ENCODE data around the gene LGALS9C.
"Not testable (repeated sequence)": the region's sequence is repeated elsewhere in the genome, so short reads cannot be mapped to it uniquely, and the experiment has no call there.

LGALS9C gene

DNA sequence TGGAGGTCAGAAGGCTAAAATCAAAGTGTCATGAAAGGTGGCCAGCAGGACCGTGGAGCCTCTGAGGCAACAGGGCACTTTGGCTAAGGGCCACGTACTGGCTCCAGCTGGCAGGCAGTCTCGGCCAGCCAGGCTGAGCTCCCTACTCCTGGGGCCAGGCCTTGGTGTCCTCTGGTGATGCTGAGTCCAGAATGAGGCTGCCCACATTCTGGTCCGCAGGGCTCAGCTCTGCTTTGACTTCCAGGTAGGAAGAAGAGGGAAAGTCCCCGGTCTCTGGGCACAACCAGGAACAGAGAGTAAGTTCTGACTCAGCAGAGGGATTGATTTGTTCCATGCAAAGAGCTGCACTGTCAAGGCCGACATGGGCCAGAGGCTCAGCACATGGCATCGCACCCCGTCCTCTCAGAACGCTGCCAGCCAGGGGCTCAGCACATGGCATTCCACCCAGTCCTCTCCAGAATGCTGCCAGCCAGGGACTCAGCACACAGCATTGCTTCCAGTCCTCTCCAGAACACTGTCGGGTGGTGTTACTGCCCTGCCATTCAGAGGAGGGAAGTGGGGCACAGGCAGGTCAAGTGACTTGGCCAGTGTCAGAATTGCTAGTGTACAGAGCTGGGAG lies 2.5 kb downstream of the LGALS9C start:
- DNase-seq (ENCODE audit: low read depth): not testable (repeated sequence)

DNA sequence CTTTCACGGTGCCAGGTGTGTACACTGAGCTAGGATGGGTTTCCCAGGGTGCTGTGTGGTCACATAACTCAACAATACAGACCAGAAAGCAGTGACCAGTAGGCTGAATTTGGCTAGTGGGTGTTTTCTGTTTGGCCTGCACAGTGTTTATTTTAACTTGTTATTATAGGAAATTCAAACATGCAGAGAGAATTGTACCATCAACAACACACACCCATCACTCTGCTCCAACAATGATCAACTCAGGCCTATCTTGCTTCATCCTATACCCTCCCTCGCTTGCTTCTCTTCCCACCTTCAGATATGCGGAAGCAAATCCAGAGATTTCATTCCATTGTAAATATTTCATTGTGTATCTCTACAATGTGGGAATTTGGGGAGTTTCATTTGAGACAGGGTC lies 5.2 kb downstream of the LGALS9C start:
- DNase-seq (ENCODE audit: low read depth): not testable (repeated sequence)

DNA sequence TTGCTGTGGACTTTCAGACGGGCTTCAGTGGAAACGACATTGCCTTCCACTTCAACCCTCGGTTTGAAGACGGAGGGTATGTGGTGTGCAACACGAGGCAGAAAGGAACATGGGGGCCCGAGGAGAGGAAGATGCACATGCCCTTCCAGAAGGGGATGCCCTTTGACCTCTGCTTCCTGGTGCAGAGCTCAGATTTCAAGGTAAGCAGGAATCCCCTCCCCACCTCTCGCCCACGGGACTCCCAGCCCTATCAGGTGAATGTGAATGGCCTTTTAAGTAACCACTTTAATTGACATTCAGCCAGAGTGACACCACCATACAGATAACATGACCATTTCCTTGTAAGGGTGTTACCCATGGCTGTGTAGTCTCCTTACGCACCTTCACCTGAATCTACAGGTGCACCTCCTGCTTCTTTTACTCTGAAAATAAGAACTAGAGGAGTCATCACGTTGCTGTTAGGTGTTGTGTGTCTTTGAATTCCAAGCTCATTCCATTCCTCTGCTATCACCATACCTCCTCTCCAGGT lies 9.4 kb downstream of the LGALS9C start:
- not testable (repeated sequence) for DNase-seq (ENCODE audit: low read depth)

DNA sequence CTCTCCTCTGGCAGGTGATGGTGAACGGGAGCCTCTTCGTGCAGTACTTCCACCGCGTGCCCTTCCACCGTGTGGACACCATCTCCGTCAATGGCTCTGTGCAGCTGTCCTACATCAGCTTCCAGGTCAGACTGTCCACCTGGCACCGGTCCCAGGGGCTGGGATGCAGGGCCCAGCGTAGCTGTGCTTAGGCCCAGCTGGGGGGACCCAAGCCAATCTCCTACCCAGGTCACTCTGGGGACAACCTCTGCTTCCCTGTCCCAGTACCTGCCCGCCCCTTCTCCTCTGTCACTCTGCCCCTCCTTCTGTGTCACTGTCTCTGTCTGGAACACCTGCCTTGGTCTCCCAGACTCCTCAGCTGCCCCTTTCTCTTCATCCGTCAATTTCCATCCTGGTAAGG lies 11.0 kb downstream of the LGALS9C start:
- not testable (repeated sequence) for DNase-seq (ENCODE audit: low read depth)

DNA sequence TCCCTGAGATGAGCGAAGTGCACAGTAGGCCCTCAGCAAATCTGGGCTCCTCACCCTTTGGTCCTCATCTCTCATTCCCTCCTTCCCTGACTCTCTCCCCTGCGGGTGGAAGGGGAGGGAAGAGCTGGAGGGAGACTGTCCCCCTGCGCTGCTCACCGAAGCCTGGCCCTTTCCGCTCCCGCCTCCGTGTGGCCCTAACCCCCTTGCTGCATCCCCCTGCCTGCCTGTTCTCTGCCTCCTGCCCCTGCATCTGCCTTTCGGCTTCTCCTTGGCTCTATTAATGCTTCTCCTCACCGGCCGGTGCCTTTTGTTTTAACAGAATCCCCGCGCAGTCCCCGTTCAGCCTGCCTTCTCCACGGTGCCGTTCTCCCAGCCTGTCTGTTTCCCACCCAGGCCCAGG lies 12.0 kb downstream of the LGALS9C start:
- DNase-seq (ENCODE audit: low read depth): not testable (repeated sequence)

DNA sequence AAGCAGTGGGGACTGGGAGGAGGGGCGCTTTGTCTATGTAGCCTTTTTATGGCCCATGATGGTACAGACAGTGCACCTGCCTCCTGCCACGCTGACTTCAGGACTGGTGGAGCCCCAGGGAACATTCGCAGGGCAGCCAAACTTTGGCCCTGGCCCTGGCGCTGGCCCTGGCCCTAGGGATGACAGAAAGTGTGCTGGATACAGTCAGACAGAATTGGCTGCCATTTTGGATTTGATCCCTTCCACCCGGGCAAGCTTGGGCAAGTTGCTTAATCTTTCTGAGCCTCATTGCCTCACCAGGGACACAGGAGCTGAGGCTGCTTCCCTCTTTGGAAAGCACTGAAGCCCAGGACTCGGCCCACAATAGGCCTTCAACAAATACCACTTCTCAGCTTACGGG lies 13.4 kb downstream of the LGALS9C start:
- DNase-seq (ENCODE audit: low read depth): not testable (repeated sequence)

DNA sequence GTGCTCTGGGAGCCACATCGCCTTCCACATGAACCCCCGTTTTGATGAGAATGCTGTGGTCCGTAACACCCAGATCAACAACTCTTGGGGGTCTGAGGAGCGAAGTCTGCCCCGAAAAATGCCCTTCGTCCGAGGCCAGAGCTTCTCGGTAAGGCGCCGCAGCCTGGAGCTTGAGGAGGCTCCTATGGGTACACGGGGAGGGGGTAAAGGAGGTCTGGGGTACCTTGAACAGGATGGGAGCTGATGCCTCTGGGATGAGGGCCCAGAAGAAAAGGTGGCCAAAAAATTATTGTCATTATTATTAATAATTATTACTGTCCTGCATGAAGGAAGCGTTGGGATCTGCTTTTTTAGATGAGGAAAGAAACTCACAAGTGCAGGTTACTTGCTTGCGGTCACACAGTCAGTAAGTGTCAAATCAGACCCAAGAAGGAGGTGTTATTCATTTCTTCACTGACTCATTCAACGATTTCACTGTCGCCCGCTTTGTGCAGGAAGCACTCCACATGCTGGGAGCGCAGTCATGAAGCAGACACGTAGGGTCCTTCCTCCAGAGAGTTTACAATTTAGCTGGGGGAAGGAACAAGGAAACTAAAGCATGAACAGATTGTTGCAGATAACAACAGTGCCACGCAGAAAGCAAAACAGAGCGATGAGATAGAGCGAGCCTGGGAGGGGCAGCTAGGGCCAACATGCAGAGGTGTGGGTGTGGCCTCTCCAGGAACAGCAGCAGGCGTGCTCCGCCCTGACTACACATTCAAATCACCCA lies 16.3 kb downstream of the LGALS9C start:
- DNase-seq (ENCODE audit: low read depth): peak; percentile 20

DNA sequence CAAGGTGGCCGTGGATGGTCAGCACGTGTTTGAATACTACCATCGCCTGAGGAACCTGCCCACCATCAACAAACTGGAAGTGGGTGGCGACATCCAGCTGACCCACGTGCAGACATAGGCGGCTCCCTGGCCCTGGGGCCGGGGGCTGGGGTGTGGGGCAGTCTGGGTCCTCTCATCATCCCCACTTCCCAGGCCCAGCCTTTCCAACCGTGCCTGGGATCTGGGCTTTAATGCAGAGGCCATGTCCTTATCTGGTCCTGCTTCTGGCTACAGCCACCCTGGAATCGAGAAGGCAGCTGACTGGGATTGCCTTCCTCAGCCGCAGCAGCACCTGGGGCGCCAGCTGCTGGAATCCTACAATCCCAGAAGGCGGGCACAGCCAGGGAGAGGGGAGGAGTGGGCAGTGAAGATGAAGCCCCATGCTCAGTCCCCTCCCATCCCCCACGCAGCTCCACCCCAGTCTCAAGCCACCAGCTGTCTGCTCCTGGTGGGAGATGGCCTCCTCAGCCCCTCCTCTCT lies 17.7 kb downstream of the LGALS9C start:
- DNase-seq (ENCODE audit: low read depth): not testable (repeated sequence)

DNA sequence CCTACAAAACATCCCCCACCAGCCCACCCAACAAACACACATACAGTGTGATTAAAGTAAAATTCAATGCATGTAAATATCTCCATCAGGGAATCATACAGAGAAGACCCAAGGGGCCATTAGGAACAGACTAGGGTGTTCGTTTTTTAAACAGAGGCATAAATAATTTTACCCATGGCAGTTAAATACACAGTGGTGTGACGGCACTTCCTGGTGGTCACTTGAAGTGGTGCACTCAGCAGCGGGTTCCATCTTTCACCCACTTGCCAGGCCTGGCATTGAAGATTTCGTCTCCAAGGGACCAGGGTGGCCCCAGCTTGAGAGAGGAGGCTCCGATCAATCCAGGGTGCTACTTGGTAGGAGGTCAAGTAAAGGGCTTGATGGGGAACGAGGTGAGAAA lies 20.5 kb downstream of the LGALS9C start:
- DNase-seq (ENCODE audit: low read depth): not testable (repeated sequence)

DNA sequence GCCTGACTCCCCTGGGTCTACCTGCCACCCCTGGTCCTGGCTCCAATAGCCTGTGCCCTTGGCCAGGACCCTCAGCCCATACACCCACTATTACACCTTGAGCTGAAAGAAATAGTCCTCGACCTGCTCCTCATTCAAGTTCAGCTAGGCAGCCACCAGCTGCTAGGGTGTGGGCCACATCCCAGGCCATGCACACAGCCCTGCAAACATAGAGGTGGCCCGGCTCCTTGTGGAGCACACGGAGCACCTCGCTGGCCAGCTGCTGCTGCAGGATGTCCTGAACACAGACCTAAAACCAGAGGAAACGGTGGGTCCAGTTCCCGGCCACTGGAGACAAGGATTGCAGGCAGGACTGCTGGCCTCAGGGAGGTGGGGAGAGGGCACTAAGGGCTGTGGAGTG lies 22.5 kb downstream of the LGALS9C start:
- not testable (repeated sequence) for DNase-seq (ENCODE audit: low read depth)

DNA sequence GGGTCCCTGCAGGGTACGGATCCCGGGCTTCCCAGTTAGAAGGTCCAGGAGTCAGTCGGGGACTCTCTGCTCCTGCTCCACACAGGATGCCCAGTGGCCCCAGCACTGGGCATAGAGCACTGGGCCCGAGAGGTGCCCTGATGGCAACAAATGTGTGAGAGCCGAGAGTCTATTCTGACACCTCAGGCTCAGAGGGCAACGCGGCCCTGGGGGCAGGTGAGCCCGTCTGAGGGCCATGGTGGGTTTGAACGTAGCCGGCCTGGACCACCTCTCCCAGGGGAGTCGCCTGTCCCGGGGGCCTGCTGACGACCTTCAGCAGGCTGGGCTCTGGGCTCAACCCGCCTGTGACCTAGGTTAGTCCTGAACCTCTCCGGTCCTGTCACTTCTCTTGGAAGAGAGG lies 23.2 kb downstream of the LGALS9C start:
- not testable (repeated sequence) for DNase-seq (ENCODE audit: low read depth)

DNA sequence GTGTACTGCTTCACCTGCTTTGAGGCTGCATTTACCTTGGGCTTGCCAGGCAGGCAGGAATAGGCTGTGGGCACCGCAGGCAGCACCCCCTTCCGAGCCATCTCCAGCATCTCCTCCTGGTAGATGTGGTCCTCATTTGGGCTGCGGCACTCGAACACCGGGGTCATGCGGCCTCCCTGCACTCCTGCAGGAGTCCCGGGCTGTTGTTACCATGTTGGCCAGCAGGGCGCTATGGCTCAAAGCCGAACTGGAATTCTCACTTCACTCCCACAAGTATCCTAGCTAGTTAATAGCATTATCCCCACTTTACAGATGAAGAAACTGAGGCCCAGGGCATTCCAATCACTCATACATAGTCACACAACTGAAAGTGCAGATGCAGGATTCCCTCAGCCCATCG lies 23.7 kb downstream of the LGALS9C start:
- DNase-seq (ENCODE audit: low read depth): not testable (repeated sequence)

DNA sequence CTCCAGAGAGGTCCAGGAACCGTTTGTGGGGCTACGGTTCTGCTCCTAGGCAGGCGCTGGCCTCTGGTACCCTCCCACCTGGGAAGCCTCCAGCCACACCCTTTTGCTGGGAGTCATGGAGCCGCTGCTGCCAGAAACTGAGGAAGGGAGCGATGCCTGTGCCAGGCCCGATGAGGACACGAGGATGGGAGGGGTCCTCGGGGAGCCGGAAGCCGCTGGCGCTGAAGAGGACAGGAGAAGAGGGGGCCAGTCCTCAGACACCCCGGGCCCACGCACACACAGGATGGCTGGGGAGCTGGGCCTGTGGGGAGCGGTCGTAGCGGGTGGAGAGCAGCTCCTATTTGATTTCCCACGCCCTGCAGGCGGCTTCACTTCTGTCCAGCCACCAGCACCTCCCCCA lies 24.2 kb downstream of the LGALS9C start:
- DNase-seq (ENCODE audit: low read depth): not testable (repeated sequence)

DNA sequence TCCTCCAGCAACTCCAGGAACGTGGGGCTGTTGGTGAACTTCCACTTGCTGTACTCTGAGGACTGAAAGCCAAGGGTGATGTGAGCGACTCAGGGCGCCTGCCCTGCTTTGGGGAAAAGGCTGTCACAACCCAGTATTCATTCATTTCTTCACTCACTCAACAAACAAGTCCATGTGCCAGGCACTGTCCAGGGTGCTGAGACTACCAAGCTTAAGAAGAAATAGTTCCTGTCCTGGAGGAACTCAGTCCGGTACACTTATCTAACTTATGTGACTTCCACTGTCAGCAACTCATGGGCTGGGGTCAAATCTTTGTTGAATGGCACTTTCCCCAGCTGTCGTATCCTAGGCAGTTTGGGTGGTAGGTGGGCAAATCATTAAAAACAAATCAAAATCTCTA lies 26.6 kb downstream of the LGALS9C start:
- not testable (repeated sequence) for DNase-seq (ENCODE audit: low read depth)

DNA sequence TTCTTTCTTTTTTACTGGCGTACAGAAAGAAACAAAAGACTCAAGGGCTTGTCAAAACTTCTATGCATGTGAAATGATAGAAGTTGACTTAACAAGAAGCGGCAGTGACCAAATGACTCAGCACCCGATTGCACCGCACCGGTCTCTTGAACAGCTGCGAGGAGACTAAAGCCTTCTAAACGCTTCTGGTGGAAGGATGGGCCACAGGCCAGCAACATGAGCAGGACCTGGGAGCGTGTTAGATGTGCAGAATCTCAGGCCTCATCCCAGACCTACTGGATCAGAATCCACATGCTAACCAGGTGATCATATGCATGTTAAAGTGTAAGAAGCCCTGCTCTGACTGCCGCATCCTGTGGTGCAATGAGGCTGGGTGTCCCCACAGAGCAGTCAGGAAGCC lies 31.1 kb downstream of the LGALS9C start:
- DNase-seq (ENCODE audit: low read depth): not testable (repeated sequence)

DNA sequence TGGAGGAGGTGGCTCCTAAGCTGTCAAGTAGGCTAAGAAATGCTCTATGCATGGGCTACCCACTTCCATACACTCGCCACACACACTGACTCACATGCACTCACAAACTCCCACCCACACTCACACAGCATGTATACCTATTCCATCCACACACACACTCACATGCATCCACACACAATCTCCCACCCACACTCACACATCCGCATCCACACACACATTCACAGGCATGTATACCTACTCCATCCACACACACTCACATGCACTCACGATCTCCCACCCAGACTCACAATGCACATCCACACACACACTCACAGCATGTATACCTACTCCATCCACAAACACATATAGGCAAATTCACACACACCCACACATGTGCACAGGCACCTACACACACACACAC lies 32.1 kb downstream of the LGALS9C start:
- DNase-seq (ENCODE audit: low read depth): not testable (repeated sequence)

DNA sequence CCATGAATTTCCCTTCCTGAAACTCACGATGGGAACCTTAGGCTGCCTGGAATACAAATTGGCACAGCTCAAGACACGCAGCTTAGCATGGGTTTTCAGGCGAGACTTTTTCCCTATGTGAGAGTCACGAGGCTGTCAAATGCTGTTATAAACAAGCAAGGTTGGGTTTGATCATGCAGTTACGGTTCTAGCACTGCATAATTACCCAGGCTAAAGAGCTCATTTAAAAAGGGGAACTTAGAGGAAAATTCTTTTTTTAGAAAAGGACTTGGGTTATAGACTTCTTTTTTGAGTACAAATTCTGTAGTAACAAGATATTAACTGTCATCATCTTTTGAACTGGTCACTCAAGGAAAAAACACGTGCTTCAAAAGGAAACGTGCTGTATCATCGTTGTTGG lies 44.5 kb downstream of the LGALS9C start:
- not testable (repeated sequence) for DNase-seq (ENCODE audit: low read depth)

DNA sequence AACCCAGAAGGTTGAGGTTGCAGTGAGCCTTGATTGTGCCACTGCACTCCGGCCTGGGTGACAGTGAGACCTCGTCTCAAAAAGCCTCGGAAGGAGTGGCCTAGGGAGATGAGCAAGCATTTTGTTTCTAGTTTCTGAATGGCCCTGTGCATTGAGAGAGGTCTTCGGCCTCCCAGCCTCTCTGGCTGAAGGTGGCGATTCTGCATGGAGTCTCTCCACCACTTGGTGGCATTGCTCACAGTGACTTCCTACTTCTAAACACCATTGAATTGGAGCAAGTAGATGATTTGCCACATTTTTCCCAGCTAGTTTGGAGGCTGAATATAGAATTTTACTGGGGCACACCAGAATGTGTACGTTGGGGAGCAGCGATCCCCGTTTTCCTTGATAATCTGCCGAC lies 48.4 kb downstream of the LGALS9C start:
- DNase-seq (ENCODE audit: low read depth): not testable (repeated sequence)

DNA sequence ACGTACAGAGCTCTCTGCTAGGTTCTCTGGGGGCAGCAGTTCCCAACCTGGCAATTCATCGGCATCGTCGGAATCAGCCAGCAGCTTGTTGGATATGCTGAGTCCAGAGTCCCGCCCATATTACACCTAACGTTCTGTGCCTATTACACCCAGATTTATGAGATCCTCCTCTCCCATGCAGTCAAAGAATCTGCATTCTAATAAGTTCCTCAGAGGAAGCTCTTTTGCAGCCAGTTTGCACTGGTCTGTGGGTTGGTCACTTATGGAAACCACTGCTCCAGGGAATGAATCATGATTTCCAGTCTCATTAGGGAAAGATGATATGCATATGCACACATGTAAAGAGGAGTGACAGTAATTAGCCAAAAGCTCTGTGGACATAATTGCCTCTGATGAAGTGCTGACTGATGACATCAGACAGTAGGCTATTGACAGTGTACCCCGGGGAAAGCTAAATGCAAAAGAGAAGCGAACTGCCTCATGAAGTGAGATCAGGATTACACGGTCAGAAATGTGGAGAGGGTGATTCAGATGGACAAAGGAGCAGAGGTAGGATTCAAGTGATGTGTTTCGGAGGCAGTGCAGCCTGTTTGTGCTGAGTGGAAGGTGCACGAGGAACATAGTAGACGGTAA lies 49.7 kb downstream of the LGALS9C start:
- not testable (repeated sequence) for DNase-seq (ENCODE audit: low read depth)

DNA sequence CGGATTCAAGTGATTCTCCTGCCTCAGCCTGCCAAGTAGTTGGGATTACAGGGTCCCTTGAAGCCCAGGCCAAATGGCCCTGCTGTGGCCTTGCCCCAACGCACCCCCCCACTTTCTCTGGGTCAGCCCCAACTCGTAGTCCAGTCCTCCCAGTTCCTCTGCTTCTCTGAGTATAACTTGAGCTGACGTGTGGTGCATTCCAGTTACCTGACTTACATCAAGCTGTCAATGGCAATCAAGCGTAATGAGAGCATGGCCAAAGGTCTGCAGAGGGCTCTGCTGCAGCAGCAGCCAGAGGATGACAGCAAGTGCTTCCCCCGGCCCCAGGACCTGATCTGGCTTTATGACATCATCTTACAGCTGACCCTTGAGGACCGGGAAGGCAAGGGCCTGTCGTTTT lies 50.8 kb downstream of the LGALS9C start:
- not testable (repeated sequence) for DNase-seq (ENCODE audit: low read depth)

DNA sequence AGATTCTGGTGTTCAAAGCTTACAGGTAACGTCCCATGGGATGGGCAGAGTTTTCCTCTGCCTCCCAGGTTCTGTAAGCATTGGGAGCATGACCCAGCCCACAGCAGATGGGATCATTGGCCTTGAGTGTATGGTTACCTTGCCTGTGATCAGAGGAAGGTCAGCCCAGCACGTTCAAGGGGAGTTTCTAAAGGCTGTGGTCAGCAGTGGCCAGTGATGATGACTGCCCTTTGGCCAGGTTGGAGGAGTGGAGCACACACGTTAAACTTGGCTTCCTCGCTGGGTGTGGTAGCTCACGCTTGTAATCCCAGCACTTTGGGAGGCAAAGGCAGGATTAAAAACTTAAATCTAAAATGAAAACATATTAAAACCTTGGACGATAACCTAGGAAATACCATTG lies 51.8 kb downstream of the LGALS9C start:
- DNase-seq (ENCODE audit: low read depth): not testable (repeated sequence)

DNA sequence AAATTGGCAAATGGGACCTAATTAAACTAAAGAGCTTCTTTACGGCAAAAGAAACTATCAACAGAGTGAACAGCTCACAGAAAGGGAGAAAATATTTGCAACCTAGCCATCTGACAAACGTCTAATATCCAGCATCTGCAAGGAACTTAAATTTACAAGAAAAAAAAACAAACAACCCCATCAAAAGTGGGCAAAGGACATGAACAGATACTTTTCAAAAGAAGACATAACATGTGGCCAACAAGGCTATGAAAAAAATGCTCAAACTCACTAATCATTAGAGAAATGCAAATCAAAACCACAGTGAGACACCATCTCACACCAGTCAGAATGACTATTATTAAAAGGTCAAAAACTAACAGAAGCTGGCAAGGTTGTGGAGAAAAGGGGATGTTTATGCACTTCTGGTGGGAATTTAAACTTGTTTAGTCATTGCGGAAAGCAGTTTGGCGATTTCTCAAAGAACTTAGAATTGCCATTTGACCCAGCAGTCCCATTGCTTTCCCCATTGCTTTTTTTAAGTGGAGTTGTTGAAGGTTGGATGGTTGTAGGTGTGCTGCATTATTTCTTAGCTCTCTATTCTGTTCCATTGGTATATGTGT lies 52.4 kb downstream of the LGALS9C start:
- DNase-seq (ENCODE audit: low read depth): not testable (repeated sequence)
